KMS-11 (cell line): ENCODE measurements around the gene RELN.

Source experiments
- H2AFZ ChIP-seq: fragments of 200-600 bp; sonication (generic); 2 replicates; pipeline ENCODE4 v1.6.1; 2016; ENCODE audit warnings: antibody characterized with exemption, mixed run types, low read depth
- H3K27ac ChIP-seq: fragments of 200-600 bp; sonication (generic); 2 replicates; pipeline ENCODE4 v1.6.1; 2016; ENCODE audit warnings: mild to moderate bottlenecking, mixed run types
- H3K27me3 ChIP-seq: fragments of 200-600 bp; sonication (generic); 2 replicates; pipeline ENCODE4 v1.6.1; 2017; ENCODE audit warnings: mild to moderate bottlenecking, low read depth, mixed run types, moderate library complexity; ENCODE audit not compliant: insufficient read depth
- H3K36me3 ChIP-seq: fragments of 200-600 bp; sonication (generic); 2 replicates; pipeline ENCODE4 v1.6.1; 2017; ENCODE audit warnings: mild to moderate bottlenecking, mixed run types; ENCODE audit not compliant: insufficient read depth
- H3K4me1 ChIP-seq: fragments of 200-600 bp; sonication (generic); 2 replicates; pipeline ENCODE4 v1.6.1; 2016; ENCODE audit warnings: mild to moderate bottlenecking, low read depth, mixed run types; ENCODE audit not compliant: poor library complexity, severe bottlenecking
- H3K4me2 ChIP-seq: fragments of 200-600 bp; sonication (generic); 2 replicates; pipeline ENCODE4 v1.7.0; 2016; ENCODE audit warnings: mild to moderate bottlenecking, mixed run types
- H3K4me3 ChIP-seq: fragments of 200-600 bp; sonication (generic); IDR thresholded peaks from 2 replicates; pipeline ENCODE4 v1.6.1; 2017; ENCODE audit warnings: low read depth, low read length, mixed read lengths; ENCODE audit not compliant: insufficient read depth
- H3K79me2 ChIP-seq: fragments of 200-600 bp; sonication (generic); 2 replicates; pipeline ENCODE4 v1.6.1; 2016; ENCODE audit warnings: low read depth, mixed run types; ENCODE audit not compliant: insufficient read depth
- H3K9ac ChIP-seq: fragments of 200-600 bp; sonication (generic); 2 replicates; pipeline ENCODE4 v1.6.1; 2016; ENCODE audit warnings: mild to moderate bottlenecking, mixed run types
- H4K20me1 ChIP-seq: fragments of 200-600 bp; sonication (generic); 2 replicates; pipeline ENCODE4 v1.6.1; 2016; ENCODE audit warnings: mild to moderate bottlenecking, mixed run types; ENCODE audit not compliant: insufficient read depth
- TF ChIP-seq, protein P1 (sequence below): fragments of 200-600 bp; sonication (generic); conservative IDR thresholded peaks from 2 replicates; pipeline ENCODE4 v1.6.1; 2017; ENCODE audit warnings: low read depth, mild to moderate bottlenecking, antibody characterized with exemption, low read length, moderate library complexity, mixed read lengths

RELN gene

GRCh38 chr7:103687951-103688350 lies 301.5 kb downstream of the RELN start:
- Histone ChIP-seq H4K20me1 (no peaks in the 10 kb centered on the region), H3K4me3 (no peak overlapping the region), H3K36me3 (no peaks in the 10 kb centered on the region), H3K79me2 (no peaks in the 10 kb centered on the region), H3K4me1 (no peaks in the 10 kb centered on the region), H3K9ac (no peak overlapping the region), H2AFZ (no peak overlapping the region), H3K27me3 (no peaks in the 10 kb centered on the region), H3K4me2 (no peak overlapping the region), H3K27ac (no peak overlapping the region)
- TF ChIP-seq, protein P1, sequence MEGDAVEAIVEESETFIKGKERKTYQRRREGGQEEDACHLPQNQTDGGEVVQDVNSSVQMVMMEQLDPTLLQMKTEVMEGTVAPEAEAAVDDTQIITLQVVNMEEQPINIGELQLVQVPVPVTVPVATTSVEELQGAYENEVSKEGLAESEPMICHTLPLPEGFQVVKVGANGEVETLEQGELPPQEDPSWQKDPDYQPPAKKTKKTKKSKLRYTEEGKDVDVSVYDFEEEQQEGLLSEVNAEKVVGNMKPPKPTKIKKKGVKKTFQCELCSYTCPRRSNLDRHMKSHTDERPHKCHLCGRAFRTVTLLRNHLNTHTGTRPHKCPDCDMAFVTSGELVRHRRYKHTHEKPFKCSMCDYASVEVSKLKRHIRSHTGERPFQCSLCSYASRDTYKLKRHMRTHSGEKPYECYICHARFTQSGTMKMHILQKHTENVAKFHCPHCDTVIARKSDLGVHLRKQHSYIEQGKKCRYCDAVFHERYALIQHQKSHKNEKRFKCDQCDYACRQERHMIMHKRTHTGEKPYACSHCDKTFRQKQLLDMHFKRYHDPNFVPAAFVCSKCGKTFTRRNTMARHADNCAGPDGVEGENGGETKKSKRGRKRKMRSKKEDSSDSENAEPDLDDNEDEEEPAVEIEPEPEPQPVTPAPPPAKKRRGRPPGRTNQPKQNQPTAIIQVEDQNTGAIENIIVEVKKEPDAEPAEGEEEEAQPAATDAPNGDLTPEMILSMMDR, result no peak

DNA sequence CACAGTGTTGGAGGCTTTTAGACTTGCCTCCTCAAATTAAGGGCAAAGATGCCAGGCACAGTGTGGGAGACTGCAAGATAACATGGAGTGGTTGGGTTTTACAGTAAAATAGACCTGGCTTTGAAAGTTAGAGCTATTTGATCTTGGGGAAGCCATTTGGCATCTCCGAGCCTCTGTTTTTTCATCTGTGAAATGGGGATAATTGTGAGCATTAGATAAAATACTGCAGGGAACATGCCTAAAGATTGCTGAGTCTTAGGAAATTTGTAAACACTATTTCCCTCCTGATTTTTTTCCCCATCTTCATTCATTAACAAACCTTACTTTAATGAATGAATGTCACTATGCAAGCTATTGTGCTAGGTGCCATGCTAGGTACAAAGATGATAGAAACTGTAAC lies 302.2 kb downstream of the RELN start:
- no peaks in the 10 kb centered on the region for H4K20me1 ChIP-seq
- no peak overlapping the region for H3K4me3 ChIP-seq
- H3K9ac ChIP-seq, result no peak overlapping the region
- no peak overlapping the region for H2AFZ ChIP-seq
- no peak overlapping the region for H3K4me2 ChIP-seq
- no peaks in the 10 kb centered on the region for H3K36me3 ChIP-seq
- no peaks in the 10 kb centered on the region for H3K27me3 ChIP-seq
- no peaks in the 10 kb centered on the region for H3K79me2 ChIP-seq
- H3K27ac ChIP-seq, result no peak overlapping the region
- TF ChIP-seq, protein P1, result no peak
- H3K4me1 ChIP-seq, result no peaks in the 10 kb centered on the region

DNA sequence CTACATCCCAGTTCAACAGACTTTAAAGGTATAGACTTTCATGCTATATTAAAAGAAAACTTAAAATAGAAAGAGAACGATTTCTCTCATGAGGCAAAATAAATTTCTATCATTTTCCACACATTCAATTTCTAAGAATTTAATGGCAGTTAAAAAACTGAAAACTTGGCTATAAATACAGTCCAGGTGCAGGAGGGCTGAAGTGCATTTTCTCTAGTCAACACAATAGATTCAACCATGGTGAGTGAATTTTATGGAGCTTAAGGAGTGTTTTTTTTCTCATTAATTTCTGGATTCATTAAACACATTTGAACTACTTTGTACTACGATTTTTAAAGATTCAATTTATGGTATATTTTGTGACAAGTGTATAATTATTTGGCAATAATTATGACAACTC lies 302.7 kb downstream of the RELN start:
- Histone ChIP-seq H2AFZ (no peak overlapping the region), H3K4me1 (no peaks in the 10 kb centered on the region), H3K36me3 (no peaks in the 10 kb centered on the region), H4K20me1 (no peaks in the 10 kb centered on the region), H3K4me3 (no peak overlapping the region), H3K79me2 (no peaks in the 10 kb centered on the region), H3K9ac (no peak overlapping the region), H3K27ac (no peak overlapping the region), H3K4me2 (no peak overlapping the region), H3K27me3 (no peaks in the 10 kb centered on the region)
- TF ChIP-seq, protein P1, result no peak

GRCh38 chr7:103686064-103686463 lies 303.4 kb downstream of the RELN start:
- Histone ChIP-seq H2AFZ (no peak overlapping the region), H3K79me2 (no peaks in the 10 kb centered on the region), H4K20me1 (no peaks in the 10 kb centered on the region), H3K27ac (no peak overlapping the region), H3K4me2 (no peak overlapping the region), H3K4me3 (no peak overlapping the region), H3K9ac (no peak overlapping the region), H3K4me1 (no peaks in the 10 kb centered on the region), H3K27me3 (no peaks in the 10 kb centered on the region), H3K36me3 (no peaks in the 10 kb centered on the region)
- TF ChIP-seq, protein P1, result no peak
